ENCODE data around the gene CAMK1. TPM values are rescaled to one million over a fixed set of nuclear protein-coding genes. Genes with fewer than 3 reads are reported as not detected.

Gene CAMK1
- polyA plus RNA-seq, 1 donor (not counting 4 experiments of a cell fraction or from before 2014, with no cell fraction given): 2.3 TPM

DNA sequence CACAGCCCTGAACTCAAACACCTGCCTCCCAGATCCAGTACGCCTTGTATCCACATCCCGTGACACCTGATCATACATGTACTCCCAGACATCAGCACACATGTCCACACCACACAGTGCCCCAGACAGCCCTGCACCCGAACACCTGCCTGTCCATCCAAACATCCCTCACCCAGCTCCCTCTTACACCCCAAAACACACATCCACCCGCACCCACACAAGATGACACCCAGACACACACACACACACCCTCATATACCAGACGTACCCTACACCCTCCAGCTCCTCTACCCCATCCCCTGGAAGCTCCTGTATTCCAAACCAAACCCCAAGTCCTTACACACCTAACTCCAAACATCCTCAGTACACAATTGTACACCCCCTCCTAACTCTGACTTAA is 735 bp downstream of the CAMK1 start:
- DNase-seq (ENCODE audit: low read depth, low spot score) (no peak), FAIRE-seq (no peak)
- Histone ChIP-seq H3K4me1 (ENCODE audit: control insufficient read depth, extremely low read depth, insufficient read depth, low read length) (peaks cover 5% of the 10 kb centered on the region), H3K9ac (ENCODE audit: control insufficient read depth, extremely low read depth, insufficient read depth, low read length) (peak overlapping the region; percentile 29), H3K4me2 (ENCODE audit: control insufficient read depth, extremely low read depth, insufficient read depth, low read depth, low read length) (peak overlapping the region; percentile 79), H3K9me3 (ENCODE audit: control insufficient read depth, low read depth, low read length) (no peaks in the 10 kb centered on the region), H3K79me2 (ENCODE audit: control insufficient read depth, insufficient read depth, low read length) (no peaks in the 10 kb centered on the region), H4K20me1 (ENCODE audit: control insufficient read depth, extremely low read depth, insufficient read depth, low read length) (no peaks in the 10 kb centered on the region), H2AFZ (ENCODE audit: control insufficient read depth, low read length) (no peak overlapping the region), H3K9me1 (ENCODE audit: control insufficient read depth, extremely low read depth, insufficient read depth, low read length) (no peaks in the 10 kb centered on the region), H3K27ac (ENCODE audit: control insufficient read depth, insufficient read depth, low read length) (no peak overlapping the region), H3K36me3 (ENCODE audit: control insufficient read depth in 2 of 2, extremely low read depth in 1 of 2, insufficient read depth in 2 of 2, low read length in 2 of 2) (no peaks in the 10 kb centered on the region), H3K27me3 (ENCODE audit: control insufficient read depth, extremely low read depth, insufficient read depth, low read length) (peaks cover 5% of the 10 kb centered on the region), H3K4me3 (ENCODE audit: control insufficient read depth in 2 of 3, extremely low read depth in 1 of 3, insufficient read depth in 2 of 3, low read depth in 1 of 3, low read length in 3 of 3) (peak overlapping the region; percentile 33 to 63 (median 36))
- dilution Hi-C loops (cut with MboI; ENCODE audit: extremely low pct_ligation_motif_present, low sequenced_read_pairs): no loop called here
- no peak for TF ChIP-seq EZH2 (IDR thresholded peaks at IDR 0.05; ENCODE audit: low read length)
- TF ChIP-seq, protein P1, sequence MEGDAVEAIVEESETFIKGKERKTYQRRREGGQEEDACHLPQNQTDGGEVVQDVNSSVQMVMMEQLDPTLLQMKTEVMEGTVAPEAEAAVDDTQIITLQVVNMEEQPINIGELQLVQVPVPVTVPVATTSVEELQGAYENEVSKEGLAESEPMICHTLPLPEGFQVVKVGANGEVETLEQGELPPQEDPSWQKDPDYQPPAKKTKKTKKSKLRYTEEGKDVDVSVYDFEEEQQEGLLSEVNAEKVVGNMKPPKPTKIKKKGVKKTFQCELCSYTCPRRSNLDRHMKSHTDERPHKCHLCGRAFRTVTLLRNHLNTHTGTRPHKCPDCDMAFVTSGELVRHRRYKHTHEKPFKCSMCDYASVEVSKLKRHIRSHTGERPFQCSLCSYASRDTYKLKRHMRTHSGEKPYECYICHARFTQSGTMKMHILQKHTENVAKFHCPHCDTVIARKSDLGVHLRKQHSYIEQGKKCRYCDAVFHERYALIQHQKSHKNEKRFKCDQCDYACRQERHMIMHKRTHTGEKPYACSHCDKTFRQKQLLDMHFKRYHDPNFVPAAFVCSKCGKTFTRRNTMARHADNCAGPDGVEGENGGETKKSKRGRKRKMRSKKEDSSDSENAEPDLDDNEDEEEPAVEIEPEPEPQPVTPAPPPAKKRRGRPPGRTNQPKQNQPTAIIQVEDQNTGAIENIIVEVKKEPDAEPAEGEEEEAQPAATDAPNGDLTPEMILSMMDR (optimal IDR thresholded peaks at IDR 0.05 in 1 of 3, IDR thresholded peaks at IDR 0.05 in 1 of 3, conservative IDR thresholded peaks at IDR 0.05 in 1 of 3; ENCODE audit: extremely low read depth in 1 of 3, insufficient read depth in 2 of 3, low read length in 3 of 3): no peak

DNA sequence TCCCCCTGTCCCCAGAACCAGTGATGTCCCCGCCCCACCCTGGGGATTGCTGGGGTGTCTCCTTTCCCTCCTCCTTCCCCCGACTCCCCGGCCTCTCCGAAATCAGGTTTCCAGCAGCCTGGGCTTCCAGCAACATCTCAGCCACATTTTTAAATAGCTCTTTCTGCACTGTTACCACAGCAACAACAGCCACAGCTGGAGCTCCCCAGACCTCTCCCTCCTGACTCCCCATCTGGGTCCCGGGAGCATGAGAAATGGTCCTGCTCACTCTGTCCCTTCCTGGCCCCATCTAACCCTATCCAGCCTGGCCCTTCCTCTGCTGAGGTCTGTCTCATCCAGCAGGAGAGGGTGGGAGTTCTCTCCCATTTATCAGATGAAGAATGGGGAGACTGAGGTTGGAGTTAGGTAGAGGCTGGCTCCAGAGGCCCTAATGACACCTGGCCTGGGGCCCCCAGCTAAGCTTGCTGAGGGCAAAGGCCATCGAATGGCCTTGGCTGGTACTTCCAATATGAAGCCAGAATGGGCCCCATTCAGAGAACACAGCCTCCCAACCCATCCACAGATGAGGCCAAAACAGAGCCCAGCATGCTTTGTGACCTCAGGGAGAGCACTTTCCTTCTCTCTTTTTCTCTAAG is 1.5 kb downstream of the CAMK1 start:
- H3K27ac ChIP-seq (ENCODE audit: control insufficient read depth, insufficient read depth, low read length): no peak overlapping the region

More for the DNA sequence above, 1.5 kb downstream of the CAMK1 start:
- Histone ChIP-seq H3K36me3 (ENCODE audit: control insufficient read depth in 2 of 2, extremely low read depth in 1 of 2, insufficient read depth in 2 of 2, low read length in 2 of 2) (no peaks in the 10 kb centered on the region), H2AFZ (ENCODE audit: control insufficient read depth, low read length) (no peak overlapping the region), H3K4me2 (ENCODE audit: control insufficient read depth, extremely low read depth, insufficient read depth, low read depth, low read length) (no peak overlapping the region), H3K9me1 (ENCODE audit: control insufficient read depth, extremely low read depth, insufficient read depth, low read length) (no peaks in the 10 kb centered on the region), H3K27me3 (ENCODE audit: control insufficient read depth, extremely low read depth, insufficient read depth, low read length) (peaks cover 5% of the 10 kb centered on the region), H3K9me3 (ENCODE audit: control insufficient read depth, low read depth, low read length) (no peaks in the 10 kb centered on the region), H3K79me2 (ENCODE audit: control insufficient read depth, insufficient read depth, low read length) (no peaks in the 10 kb centered on the region), H3K4me3 (ENCODE audit: control insufficient read depth in 2 of 3, extremely low read depth in 1 of 3, insufficient read depth in 2 of 3, low read depth in 1 of 3, low read length in 3 of 3) (no peak overlapping the region), H3K4me1 (ENCODE audit: control insufficient read depth, extremely low read depth, insufficient read depth, low read length) (peaks cover 5% of the 10 kb centered on the region), H4K20me1 (ENCODE audit: control insufficient read depth, extremely low read depth, insufficient read depth, low read length) (no peaks in the 10 kb centered on the region), H3K9ac (ENCODE audit: control insufficient read depth, extremely low read depth, insufficient read depth, low read length) (no peak overlapping the region)
- dilution Hi-C loops (cut with MboI; ENCODE audit: extremely low pct_ligation_motif_present, low sequenced_read_pairs): no loop called here
- DNase-seq (ENCODE audit: low read depth, low spot score) (no peak), FAIRE-seq (no peak)
- TF ChIP-seq, protein P1 (optimal IDR thresholded peaks at IDR 0.05 in 1 of 3, IDR thresholded peaks at IDR 0.05 in 1 of 3, conservative IDR thresholded peaks at IDR 0.05 in 1 of 3; ENCODE audit: extremely low read depth in 1 of 3, insufficient read depth in 2 of 3, low read length in 3 of 3): no peak
- no peak for TF ChIP-seq EZH2 (IDR thresholded peaks at IDR 0.05; ENCODE audit: low read length)
